Measurements from ENCODE around the gene BCL2L1. TPM values are rescaled to one million over a fixed set of nuclear protein-coding genes. Genes with fewer than 3 reads are reported as not detected.

BCL2L1 gene
- total and polyA plus RNA-seq, 2 donors (not counting 3 experiments of a cell fraction or from before 2014, with no cell fraction given), result 78.0 to 101 TPM

DNA sequence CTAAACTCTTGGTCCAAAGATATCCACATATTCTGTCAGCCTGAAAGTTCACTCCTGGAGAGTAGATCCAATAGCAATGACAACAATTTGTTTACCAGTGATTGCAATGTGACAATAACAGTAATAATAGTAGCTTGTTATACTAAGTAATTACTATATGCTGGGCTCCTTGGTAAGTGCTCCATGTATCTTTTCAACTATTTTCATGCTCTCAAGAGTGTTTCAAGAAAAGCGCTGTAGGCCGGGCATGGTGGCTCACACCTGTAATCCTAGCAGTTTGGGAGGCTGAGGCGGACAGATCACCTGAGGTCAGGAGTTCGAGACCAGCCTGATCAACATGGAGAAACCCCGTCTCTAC, 15.4 kb downstream of the BCL2L1 start:
- CTCF ChIA-PET, result interaction anchor here (4.6 to 5.8 kb wide), 2 partner anchors 13 to 16 kb away, joined by 16 to 30 read pairs; partner anchors contain the start of gene BCL2L1
- FAIRE-seq, result no peak
- intact Hi-C loops (cut with micrococcal nuclease), result no loop called here

DNA sequence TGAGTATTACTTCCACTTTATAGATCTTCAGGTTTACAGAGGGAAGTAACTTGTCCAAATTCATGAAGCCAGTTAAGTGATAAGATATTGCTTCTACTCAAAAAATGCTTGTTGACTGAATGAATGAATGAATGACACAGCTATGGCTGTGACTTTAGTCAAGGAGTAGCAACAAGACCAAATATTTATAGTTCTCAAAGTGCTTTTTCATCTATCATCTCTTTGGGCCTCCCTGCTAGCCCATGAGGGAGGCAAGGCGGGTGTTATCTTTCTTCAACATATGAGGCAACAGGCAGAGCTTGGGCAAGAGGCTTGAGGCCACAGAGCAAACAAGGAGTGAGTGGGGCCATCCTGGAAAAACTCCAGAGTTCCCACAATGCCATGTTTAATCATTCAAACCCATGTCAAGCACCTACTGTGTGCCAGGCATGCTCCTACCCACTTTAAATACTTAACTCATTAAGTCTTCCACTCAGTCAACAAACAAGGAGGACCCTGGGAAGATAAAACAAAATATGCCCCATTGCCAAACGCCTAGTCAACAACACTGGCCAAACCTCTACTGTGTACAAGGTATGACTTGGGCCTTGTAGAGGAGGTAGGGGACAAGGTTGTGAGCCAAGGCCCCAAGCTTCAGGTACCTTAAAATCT, 15.9 kb downstream of the BCL2L1 start:
- BruUV-seq (replicated peaks), result no TSS peak
- dilution Hi-C loops (cut with MboI; ENCODE audit: extremely low pct_ligation_motif_present, low sequenced_read_pairs), result no loop called here
- H3K4me3 ChIP-seq (replicated peaks in 1 of 3; ENCODE audit: insufficient read depth in 1 of 3, low read depth in 1 of 3, low read length in 3 of 3), result no peak overlapping the region
- H3K79me2 ChIP-seq (ENCODE audit: control insufficient read depth, insufficient read depth, low read length), result peaks cover 90% of the 10 kb centered on the region
- no peak overlapping the region for H3K27ac ChIP-seq (ENCODE audit: insufficient read depth, low read depth, low read length)
- H2AFZ ChIP-seq (ENCODE audit: low read depth, low read length), result no peak overlapping the region
- ChIA-PET POLR2A (no interaction called here), CTCF (interaction anchor here (3.0 to 5.8 kb wide), 3 partner anchors 13 to 45 kb away, joined by 16 to 30 read pairs (median 18); partner anchors contain the start of gene BCL2L1)
- no peaks in the 10 kb centered on the region for H3K27me3 ChIP-seq (ENCODE audit: control insufficient read depth in 2 of 2, insufficient read depth in 2 of 2, low read length in 2 of 2)
- peaks cover 29% of the 10 kb centered on the region for H3K4me1 ChIP-seq (ENCODE audit: control insufficient read depth, extremely low read depth, insufficient read depth, low read length)
- no peaks in the 10 kb centered on the region for H3K9me3 ChIP-seq (replicated peaks; ENCODE audit: control insufficient read depth, insufficient read depth, low read length)
- H4K20me1 ChIP-seq (replicated peaks; ENCODE audit: control insufficient read depth, extremely low read depth, insufficient read depth, low read length), result no peaks in the 10 kb centered on the region
- intact Hi-C loops (cut with micrococcal nuclease), result no loop called here
- H3K9me1 ChIP-seq (replicated peaks; ENCODE audit: control insufficient read depth, extremely low read depth, insufficient read depth, low read length), result no peaks in the 10 kb centered on the region
- H3K4me2 ChIP-seq (ENCODE audit: insufficient read depth, low read length), result no peak overlapping the region
- TF ChIP-seq GATA2 (IDR thresholded peaks at IDR 0.05; ENCODE audit: insufficient read depth, insufficient read length, low read depth, low read length), result no peak
- TF ChIP-seq FOS (IDR thresholded peaks at IDR 0.05; ENCODE audit: borderline replicate concordance, insufficient read depth, low read length), result no peak
- TF ChIP-seq, protein P1, sequence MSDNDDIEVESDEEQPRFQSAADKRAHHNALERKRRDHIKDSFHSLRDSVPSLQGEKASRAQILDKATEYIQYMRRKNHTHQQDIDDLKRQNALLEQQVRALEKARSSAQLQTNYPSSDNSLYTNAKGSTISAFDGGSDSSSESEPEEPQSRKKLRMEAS (IDR thresholded peaks at IDR 0.05; ENCODE audit: insufficient read depth, insufficient read length), result no peak
- TF ChIP-seq POLR2AphosphoS5 (IDR thresholded peaks at IDR 0.05; ENCODE audit: insufficient read depth, low read depth, low read length), result no peak
- TF ChIP-seq, protein P2, sequence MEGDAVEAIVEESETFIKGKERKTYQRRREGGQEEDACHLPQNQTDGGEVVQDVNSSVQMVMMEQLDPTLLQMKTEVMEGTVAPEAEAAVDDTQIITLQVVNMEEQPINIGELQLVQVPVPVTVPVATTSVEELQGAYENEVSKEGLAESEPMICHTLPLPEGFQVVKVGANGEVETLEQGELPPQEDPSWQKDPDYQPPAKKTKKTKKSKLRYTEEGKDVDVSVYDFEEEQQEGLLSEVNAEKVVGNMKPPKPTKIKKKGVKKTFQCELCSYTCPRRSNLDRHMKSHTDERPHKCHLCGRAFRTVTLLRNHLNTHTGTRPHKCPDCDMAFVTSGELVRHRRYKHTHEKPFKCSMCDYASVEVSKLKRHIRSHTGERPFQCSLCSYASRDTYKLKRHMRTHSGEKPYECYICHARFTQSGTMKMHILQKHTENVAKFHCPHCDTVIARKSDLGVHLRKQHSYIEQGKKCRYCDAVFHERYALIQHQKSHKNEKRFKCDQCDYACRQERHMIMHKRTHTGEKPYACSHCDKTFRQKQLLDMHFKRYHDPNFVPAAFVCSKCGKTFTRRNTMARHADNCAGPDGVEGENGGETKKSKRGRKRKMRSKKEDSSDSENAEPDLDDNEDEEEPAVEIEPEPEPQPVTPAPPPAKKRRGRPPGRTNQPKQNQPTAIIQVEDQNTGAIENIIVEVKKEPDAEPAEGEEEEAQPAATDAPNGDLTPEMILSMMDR (IDR thresholded peaks at IDR 0.05; ENCODE audit: extremely low read depth in 1 of 2, insufficient read depth in 1 of 2, low read depth in 1 of 2, low read length in 2 of 2), result no peak
- TF ChIP-seq JUN (IDR thresholded peaks at IDR 0.05; ENCODE audit: borderline replicate concordance, insufficient read depth, insufficient read length, low read depth), result no peak
- TF ChIP-seq POLR2A (IDR thresholded peaks at IDR 0.05; ENCODE audit: low read depth, low read length), result no peak
- no peak for TF ChIP-seq EZH2 (IDR thresholded peaks at IDR 0.05; ENCODE audit: borderline replicate concordance, low read depth, low read length, severe bottlenecking)
- TF ChIP-seq MYC (IDR thresholded peaks at IDR 0.05; ENCODE audit: low read depth, low read length), result no peak
- H3K9ac ChIP-seq (replicated peaks; ENCODE audit: extremely low read depth, insufficient read depth, low read length), result no peak overlapping the region
- DNase-seq (ENCODE audit: low read depth, low spot score) (no peak), FAIRE-seq (no peak)
- H3K36me3 ChIP-seq (ENCODE audit: control insufficient read depth in 2 of 2, extremely low read depth in 1 of 2, insufficient read depth in 2 of 2, low read length in 2 of 2), result peaks cover 14 to 20% of the 10 kb centered on the region in 2 experiments

More for the DNA sequence above, 15.4 kb downstream of the BCL2L1 start:
- Histone ChIP-seq H3K4me3 (replicated peaks in 1 of 3; ENCODE audit: insufficient read depth in 1 of 3, low read depth in 1 of 3, low read length in 3 of 3) (no peak overlapping the region), H3K9ac (replicated peaks; ENCODE audit: extremely low read depth, insufficient read depth, low read length) (no peak overlapping the region), H3K9me1 (replicated peaks; ENCODE audit: control insufficient read depth, extremely low read depth, insufficient read depth, low read length) (no peaks in the 10 kb centered on the region), H3K4me1 (ENCODE audit: control insufficient read depth, extremely low read depth, insufficient read depth, low read length) (peaks cover 34% of the 10 kb centered on the region), H3K36me3 (ENCODE audit: control insufficient read depth in 2 of 2, extremely low read depth in 1 of 2, insufficient read depth in 2 of 2, low read length in 2 of 2) (peaks cover 14 to 20% of the 10 kb centered on the region in 2 experiments), H4K20me1 (replicated peaks; ENCODE audit: control insufficient read depth, extremely low read depth, insufficient read depth, low read length) (no peaks in the 10 kb centered on the region), H3K27me3 (ENCODE audit: control insufficient read depth in 2 of 2, insufficient read depth in 2 of 2, low read length in 2 of 2) (no peaks in the 10 kb centered on the region), H3K4me2 (ENCODE audit: insufficient read depth, low read length) (no peak overlapping the region), H3K79me2 (ENCODE audit: control insufficient read depth, insufficient read depth, low read length) (peaks cover 90% of the 10 kb centered on the region), H3K27ac (ENCODE audit: insufficient read depth, low read depth, low read length) (no peak overlapping the region), H2AFZ (ENCODE audit: low read depth, low read length) (no peak overlapping the region), H3K9me3 (replicated peaks; ENCODE audit: control insufficient read depth, insufficient read depth, low read length) (no peaks in the 10 kb centered on the region)
- TF ChIP-seq POLR2A (IDR thresholded peaks at IDR 0.05; ENCODE audit: low read depth, low read length), result no peak
- no peak for TF ChIP-seq MYC (IDR thresholded peaks at IDR 0.05; ENCODE audit: low read depth, low read length)
- TF ChIP-seq, protein P1 (IDR thresholded peaks at IDR 0.05; ENCODE audit: insufficient read depth, insufficient read length), result no peak
- TF ChIP-seq JUN (IDR thresholded peaks at IDR 0.05; ENCODE audit: borderline replicate concordance, insufficient read depth, insufficient read length, low read depth), result no peak
- POLR2A ChIA-PET, result no interaction called here
- BruUV-seq (replicated peaks), result no TSS peak
- no peak for DNase-seq (ENCODE audit: low read depth, low spot score)
- dilution Hi-C loops (cut with MboI; ENCODE audit: extremely low pct_ligation_motif_present, low sequenced_read_pairs), result no loop called here

All from endothelial cell of umbilical vein (primary cell).